NCI-H510A treated with DMSO at 0.1 percent for 48 hours (cell line): ENCODE measurements around the gene SLC36A3.

Source experiments
- DNase-seq: peaks from one replicate; lab custom pipeline; 2025; lab: John Stamatoyannopoulos, UW

The SLC36A3 gene

GRCh38 chr5:151298063-151298855 is 5.3 kb downstream of the SLC36A3 start:
- no peak for DNase-seq

DNA sequence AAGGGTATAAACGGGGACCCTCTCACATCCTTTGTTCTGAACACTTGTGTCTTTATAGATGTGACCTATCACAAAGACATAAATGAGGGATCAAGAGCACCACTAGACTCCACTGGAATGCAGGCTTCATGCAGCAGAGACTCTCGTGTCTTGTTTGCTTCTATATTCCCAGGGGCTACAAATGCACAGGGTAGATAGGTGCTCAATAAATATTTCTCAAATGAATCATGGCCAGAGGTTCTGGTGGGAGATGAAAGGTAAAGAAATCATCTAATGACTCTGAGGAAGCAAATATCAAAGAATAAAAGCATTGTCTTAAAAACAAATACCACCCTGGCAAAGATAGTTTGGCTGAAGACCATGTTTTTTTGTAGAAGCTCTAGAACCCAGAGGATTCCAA is 6.6 kb downstream of the SLC36A3 start:
- no peak for DNase-seq

- DNase-seq, result no peak
These were observed 7.1 kb downstream of the SLC36A3 start for GRCh38 chr5:151296478-151296830.

DNA sequence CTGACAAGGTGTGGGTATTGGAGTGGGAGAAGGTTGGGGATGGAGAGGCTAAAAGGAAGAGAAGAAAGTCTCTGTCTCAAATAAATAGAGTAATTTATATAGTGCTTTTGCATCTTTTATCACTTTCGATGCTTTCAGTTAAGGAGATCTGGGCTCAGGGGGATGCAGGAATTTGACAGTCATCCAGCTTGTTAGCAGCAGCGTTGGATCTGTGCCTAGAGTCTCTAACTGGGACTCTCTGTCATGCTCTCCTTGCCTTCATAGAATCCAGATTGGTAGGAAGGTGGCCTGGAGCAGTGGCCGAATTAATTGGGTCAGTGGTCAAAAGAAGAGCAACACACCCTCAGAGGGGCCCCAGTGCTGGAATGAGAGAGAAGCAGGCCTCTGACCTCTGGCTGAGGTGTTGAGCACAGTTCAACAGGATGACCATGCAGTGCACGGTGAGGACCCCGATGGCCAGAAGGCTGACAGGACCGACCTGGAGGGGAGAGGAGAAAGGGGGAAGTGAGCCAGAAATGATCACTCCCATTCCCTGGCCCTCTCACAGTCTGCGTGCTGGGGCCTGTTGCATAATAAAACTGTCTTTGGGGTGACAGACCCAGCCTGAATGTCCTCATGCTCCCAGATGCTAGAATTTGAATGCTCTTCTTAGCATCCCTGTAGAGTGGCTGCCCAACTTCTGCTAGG is 7.6 kb downstream of the SLC36A3 start:
- no peak for DNase-seq

GRCh38 chr5:151295138-151295537 is 8.4 kb downstream of the SLC36A3 start:
- DNase-seq, result no peak

GRCh38 chr5:151293624-151294023 is 9.9 kb downstream of the SLC36A3 start:
- no peak for DNase-seq

DNA sequence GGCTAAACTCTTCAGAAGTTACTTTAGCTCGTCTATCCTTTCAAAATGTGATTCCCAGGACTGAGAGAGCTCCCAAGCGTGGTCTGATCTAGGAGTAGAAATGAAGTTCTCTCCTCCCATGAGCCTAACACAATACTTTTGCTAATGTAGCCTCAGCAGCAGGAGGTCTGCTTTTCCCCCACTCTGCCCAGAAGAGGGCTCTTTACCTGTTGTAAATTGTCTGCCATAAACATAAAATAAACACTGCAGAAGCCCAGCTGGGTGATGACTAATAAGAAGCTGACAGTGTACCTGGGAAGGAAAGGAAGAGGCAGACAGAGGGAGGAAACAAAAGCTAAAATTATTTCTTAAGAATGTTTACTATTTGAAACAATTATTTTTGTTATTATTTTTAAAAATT is 15.4 kb downstream of the SLC36A3 start:
- DNase-seq, result peak; percentile 85

- DNase-seq, result no peak
These were observed 17.3 kb downstream of the SLC36A3 start for GRCh38 chr5:151286246-151286645.

DNA sequence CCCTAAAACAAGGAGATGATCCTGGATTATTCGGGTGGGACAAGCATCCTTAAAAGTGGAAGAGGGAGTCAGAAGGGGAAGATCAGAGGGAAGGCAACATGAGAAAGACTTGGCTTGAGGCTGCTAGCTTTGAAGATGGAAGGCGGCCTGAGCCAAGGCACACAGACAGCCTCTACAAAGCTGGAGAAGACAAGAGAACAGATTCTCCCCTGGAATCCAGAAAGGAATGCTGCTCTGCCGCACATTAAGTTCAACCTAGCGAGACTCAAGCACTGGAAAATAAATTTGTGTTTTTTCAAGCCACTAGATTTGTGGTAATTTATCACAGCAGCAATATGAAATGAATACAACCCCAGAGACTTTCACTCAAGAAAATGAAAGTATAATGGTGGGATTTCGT is 17.9 kb downstream of the SLC36A3 start:
- no peak for DNase-seq

DNA sequence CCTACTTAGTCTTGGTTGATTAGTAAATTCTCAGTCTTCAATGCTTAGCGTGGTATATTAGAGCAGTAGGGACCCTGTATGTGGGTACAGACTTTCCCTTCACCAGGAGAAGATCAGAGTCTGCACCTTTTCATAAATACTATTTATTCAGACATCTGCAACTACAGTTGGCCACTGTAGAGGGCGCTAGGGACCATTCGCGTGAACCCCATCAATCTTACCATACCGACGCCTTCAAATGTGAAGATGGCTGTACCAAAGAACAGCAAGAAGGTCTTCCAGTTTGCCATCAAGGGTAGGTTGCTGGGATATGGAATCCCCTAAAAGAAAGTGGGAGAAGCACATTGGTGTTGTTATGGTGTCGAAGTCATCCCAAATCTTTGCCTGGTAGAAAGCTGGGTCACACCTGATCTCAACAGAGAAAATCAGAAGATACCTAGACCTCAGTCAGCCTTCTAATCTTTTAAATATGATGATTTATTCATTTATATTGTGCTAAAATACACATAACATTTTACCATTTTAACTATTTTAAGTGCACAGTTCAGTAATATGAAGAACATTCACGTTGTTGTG is 19.1 kb downstream of the SLC36A3 start:
- no peak for DNase-seq

- DNase-seq, result no peak
These were observed 20.3 kb downstream of the SLC36A3 start for GRCh38 chr5:151283120-151283825.

DNA sequence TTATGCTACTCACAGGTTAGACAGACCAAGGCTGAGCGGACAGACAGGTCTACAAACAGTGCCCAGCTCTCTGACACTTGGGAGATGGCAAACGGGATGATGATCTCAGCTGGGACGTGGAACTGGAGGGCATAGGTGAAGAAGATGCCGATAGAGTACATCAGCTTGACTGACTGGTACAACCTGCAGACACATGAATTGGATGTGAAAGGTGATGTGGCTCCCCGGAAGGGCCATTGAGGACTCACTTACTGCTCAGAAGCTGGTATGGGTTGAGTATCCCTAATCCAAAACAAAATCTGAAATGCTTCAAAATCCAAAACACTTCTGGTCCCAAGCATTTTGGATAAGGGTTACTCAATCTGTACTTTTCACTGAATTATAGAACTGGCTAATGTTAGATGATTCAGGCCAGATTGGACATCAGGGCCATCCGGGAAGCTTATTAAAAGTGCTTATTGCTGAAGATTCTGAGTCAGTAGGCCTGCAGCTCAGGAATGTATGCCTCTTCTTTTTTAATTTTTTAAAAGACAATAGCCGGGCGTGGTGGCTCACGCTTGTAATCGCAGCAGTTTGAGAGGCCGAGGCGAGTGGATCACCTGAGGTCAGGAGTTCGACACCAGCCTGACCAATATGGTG is 22.4 kb downstream of the SLC36A3 start:
- no peak for DNase-seq

DNA sequence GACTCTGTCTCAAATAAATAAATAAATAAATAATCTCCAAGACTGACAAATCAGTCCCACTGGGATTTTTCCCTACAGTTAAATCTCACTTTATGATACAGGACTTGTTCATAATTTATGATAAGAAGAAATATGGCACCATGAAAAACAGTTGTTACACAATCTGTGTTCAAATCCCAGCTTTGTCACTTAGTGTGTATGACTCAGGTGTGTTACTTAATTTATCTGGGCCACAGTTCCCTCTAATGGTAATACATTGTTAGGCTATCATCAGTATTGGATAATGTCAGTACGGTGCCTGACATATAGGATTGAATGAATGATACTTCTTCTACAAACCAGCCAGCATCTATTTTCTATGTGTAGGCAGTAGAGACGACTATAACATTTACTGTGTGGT is 23.1 kb downstream of the SLC36A3 start:
- no peak for DNase-seq

- no peak for DNase-seq
These were observed 24.7 kb downstream of the SLC36A3 start for GRCh38 chr5:151278845-151279244.

DNA sequence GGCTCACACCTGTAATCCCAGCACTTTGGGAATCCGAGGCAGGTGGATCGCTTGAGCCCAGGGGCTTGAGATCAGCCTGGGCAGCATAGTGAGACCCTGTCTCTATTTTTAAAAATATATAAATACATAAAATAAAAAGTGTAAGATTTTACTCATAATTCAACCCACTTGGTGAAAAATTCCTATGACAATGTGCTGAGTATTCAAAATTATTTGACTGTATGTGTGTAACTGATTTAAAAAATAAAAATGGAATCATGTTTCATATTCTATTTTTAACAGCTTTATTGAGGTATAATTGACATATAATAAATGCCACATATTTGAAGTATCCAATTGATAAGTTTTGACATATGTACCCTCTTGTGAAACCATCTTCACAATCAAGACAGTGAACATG is 27.8 kb downstream of the SLC36A3 start:
- DNase-seq, result no peak

- DNase-seq, result no peak
These were observed 28.9 kb downstream of the SLC36A3 start for GRCh38 chr5:151274666-151275065.

GRCh38 chr5:151271336-151271735 is 32.2 kb downstream of the SLC36A3 start:
- DNase-seq, result no peak

DNA sequence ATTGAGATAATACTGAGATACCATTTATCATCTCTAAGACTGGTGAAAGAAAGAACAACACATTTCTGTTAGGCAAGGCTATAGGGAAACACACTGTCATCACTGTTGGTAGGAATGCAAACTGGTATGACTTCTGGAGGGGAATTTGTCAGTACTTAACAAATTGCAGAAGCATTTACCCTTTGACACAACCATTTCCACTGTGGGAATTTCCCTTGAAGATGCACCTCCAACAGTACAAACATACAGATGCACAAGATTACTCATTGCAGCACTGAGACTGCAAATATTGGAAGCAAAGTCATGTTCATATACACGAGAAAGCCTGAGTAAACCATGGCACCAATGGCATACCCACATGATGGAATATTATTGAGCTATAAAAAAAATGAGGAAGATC is 33.0 kb downstream of the SLC36A3 start:
- no peak for DNase-seq

GRCh38 chr5:151267491-151268260 is 35.9 kb downstream of the SLC36A3 start:
- no peak for DNase-seq

GRCh38 chr5:151264113-151264512 is 39.5 kb downstream of the SLC36A3 start:
- no peak for DNase-seq

DNA sequence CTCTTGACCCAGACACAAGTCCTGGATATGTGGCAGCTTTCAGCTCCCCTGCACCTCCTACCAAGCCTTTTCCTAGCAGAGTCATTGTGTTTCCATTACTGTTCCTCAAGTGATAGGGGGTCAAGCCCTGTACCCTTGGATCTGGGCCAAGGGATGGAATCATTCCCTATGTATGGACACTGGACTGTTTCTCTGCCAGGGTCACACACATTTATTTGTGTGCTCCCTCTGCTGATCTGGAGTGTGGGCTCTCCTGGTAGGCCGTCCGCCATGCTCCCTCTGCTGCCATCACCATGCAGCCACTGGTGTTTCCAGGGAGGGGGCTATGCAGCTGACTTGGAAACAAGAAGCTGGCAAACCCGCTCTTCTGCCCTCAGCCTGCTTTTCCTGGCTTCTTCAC is 41.0 kb downstream of the SLC36A3 start:
- DNase-seq, result no peak

DNA sequence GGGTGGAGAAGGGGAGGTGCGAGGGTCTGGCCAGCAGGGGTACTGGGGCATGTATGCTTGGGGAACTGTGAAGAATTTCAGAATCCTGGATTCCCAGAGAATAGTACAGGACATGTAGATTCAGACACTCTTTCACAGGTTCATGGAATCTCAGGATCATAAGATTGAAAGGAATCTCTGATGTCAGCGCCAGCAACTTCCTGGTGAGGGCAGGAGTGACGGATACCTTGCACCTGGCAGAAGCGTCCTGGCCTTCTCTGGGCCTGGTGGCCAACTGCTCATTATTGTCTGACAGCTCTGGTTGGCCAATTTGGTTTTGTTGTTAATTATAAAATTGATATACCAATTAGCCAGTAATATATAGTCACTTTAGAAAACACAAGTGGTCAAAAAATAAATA is 43.6 kb downstream of the SLC36A3 start:
- DNase-seq, result no peak
